SK-N-SH (cell line): ENCODE data around the gene ST6GALNAC5. TPM values are rescaled to one million over a fixed set of nuclear protein-coding genes. Genes with fewer than 3 reads are reported as not detected.
A peak's percentile ranks its signal among the peaks of the same experiment; 100 is the strongest.

Experiments
- CTCF ChIA-PET: fragments of 300-600, 350-600 bp; formaldehyde crosslinking; extraction: SDS; loops from one replicate; lab custom pipeline; 2021; lab: Yijun Ruan, JAX
- POLR2A ChIA-PET: fragments of 350-600 bp; sonication (Branson Sonifier 250); formaldehyde crosslinking; extraction: SDS; loops from one replicate; lab custom pipeline; 2020; ENCODE audit warnings: antibody characterized with exemption, inconsistent platforms; lab: Yijun Ruan, JAX
- DNase-seq: peaks from one replicate; pipeline ENCODE4 v3.0.0; 2012
- H2AFZ ChIP-seq: fragments of 200-600 bp; sonication (generic); 2 replicates; pipeline ENCODE4 v1.8.1; 2016; ENCODE audit warnings: antibody characterized with exemption, mild to moderate bottlenecking, low read depth
- H3F3A ChIP-seq: fragments of 200-600 bp; sonication (generic); replicated peaks from 2 replicates; pipeline ENCODE3; 2016; ENCODE audit warnings: antibody characterized with exemption, mild to moderate bottlenecking; ENCODE audit not compliant: insufficient read depth
- H3K27ac ChIP-seq, 2 experiments: fragments of 200-500 bp in 1 of 2; fragments of 200-600 bp in 1 of 2; sonication (Bioruptor generic) in 1 of 2; sonication (generic), shearing (Covaris generic) in 1 of 2; 2 replicates each; pipeline versions ENCODE4 v1.5.1 to v1.6.1; 2014 to 2016; ENCODE audit warnings: low read depth in 2 of 2, inconsistent platforms in 1 of 2, low read length in 1 of 2, mild to moderate bottlenecking in 1 of 2, mixed read lengths in 1 of 2
- H3K27me3 ChIP-seq: fragments of 200-600 bp; sonication (generic), shearing (Covaris generic); 2 replicates; pipeline ENCODE4 v1.6.1; 2016; ENCODE audit warnings: mixed run types; ENCODE audit not compliant: insufficient read depth
- H3K36me3 ChIP-seq, 2 experiments: fragments of 200-500 bp in 1 of 2; fragments of 200-600 bp in 1 of 2; sonication (Bioruptor generic) in 1 of 2; sonication (generic) in 1 of 2; replicated peaks in 1 of 2; 2 replicates each; pipeline versions ENCODE3 to v1.5.1; 2014 to 2016; ENCODE audit warnings: low read length in 1 of 2, mild to moderate bottlenecking in 1 of 2; ENCODE audit not compliant: insufficient read depth in 2 of 2, control insufficient read depth in 1 of 2
- H3K4me1 ChIP-seq, 2 experiments: fragments of 200-500 bp in 1 of 2; fragments of 200-600 bp in 1 of 2; sonication (Bioruptor generic) in 1 of 2; sonication (generic), shearing (Covaris generic) in 1 of 2; 2 replicates each; pipeline versions ENCODE4 v1.5.1 to v1.6.1; 2014 to 2016; ENCODE audit warnings: low read depth in 1 of 2, low read length in 1 of 2, mixed run types in 1 of 2; ENCODE audit not compliant: insufficient read depth in 2 of 2, control insufficient read depth in 1 of 2
- H3K4me2 ChIP-seq: fragments of 200-600 bp; sonication (generic), shearing (Covaris generic); 2 replicates; pipeline ENCODE4 v1.6.1; 2017; ENCODE audit warnings: mixed run types
- H3K4me3 ChIP-seq, 2 experiments: fragments of 200-500 bp in 1 of 2; fragments of 200-600 bp in 1 of 2; sonication (Bioruptor generic) in 1 of 2; sonication (generic), shearing (Covaris generic) in 1 of 2; 2 replicates each; pipeline versions ENCODE4 v1.5.1 to v1.8.1; 2014 to 2016; ENCODE audit warnings: low read depth in 2 of 2, inconsistent platforms in 1 of 2, low read length in 1 of 2, mild to moderate bottlenecking in 1 of 2, mixed read lengths in 1 of 2, moderate library complexity in 1 of 2
- H3K79me2 ChIP-seq: fragments of 200-600 bp; sonication (generic); 2 replicates; pipeline ENCODE4 v1.8.1; 2017; ENCODE audit warnings: mild to moderate bottlenecking; ENCODE audit not compliant: insufficient read depth
- H3K9ac ChIP-seq: fragments of 200-600 bp; sonication (generic); 2 replicates; pipeline ENCODE4 v1.6.1; 2017; ENCODE audit warnings: mixed run types
- H3K9me2 ChIP-seq: fragments of 200-600 bp; sonication (generic); 2 replicates; pipeline ENCODE4 v1.6.1; 2017; ENCODE audit warnings: mixed run types
- H3K9me3 ChIP-seq: fragments of 200-600 bp; sonication (generic); 2 replicates; pipeline ENCODE4 v1.6.1; 2017; ENCODE audit warnings: mixed run types, mild to moderate bottlenecking, moderate library complexity
- H4K20me1 ChIP-seq: fragments of 200-600 bp; sonication (generic); 2 replicates; pipeline ENCODE4 v1.6.1; 2017; ENCODE audit warnings: mild to moderate bottlenecking, mixed run types; ENCODE audit not compliant: insufficient read depth
- FOSL2 ChIP-seq: IDR thresholded peaks from 2 replicates; pipeline ENCODE4 v1.4.0; 2012; ENCODE audit warnings: low read depth, mild to moderate bottlenecking, moderate library complexity, borderline replicate concordance
- FOXJ3 ChIP-seq: sonication (generic); formaldehyde crosslinking; IDR thresholded peaks from 2 replicates; pipeline ENCODE4 v1.5.1; 2020; ENCODE audit warnings: mild to moderate bottlenecking, missing genetic modification reagents
- FOXM1 ChIP-seq: IDR thresholded peaks from 2 replicates; pipeline ENCODE4 v1.4.0; 2012; ENCODE audit warnings: low read depth, mild to moderate bottlenecking
- GABPA ChIP-seq: IDR thresholded peaks from 2 replicates; pipeline ENCODE4 v1.4.0; 2012; ENCODE audit warnings: low read depth, mild to moderate bottlenecking
- JUND ChIP-seq: IDR thresholded peaks from 2 replicates; pipeline ENCODE4 v1.4.0; 2012
- MXI1 ChIP-seq: IDR thresholded peaks from 2 replicates; pipeline ENCODE4 v1.6.1; 2012; ENCODE audit warnings: mild to moderate bottlenecking, low read depth, low read length, improper control_type of control experiment
- NFIC ChIP-seq: IDR thresholded peaks from 2 replicates; pipeline ENCODE4 v1.4.0; 2012; ENCODE audit warnings: borderline replicate concordance
- POLR2AphosphoS5 ChIP-seq: IDR thresholded peaks from 2 replicates; pipeline ENCODE4 v1.6.1; 2012; ENCODE audit warnings: low read depth, low read length
- RAD21 ChIP-seq: IDR thresholded peaks from 2 replicates; pipeline ENCODE4 v1.6.1; 2012; ENCODE audit warnings: mild to moderate bottlenecking, low read length
- RFX5 ChIP-seq: IDR thresholded peaks from 2 replicates; pipeline ENCODE4 v1.6.1; 2012; ENCODE audit warnings: mild to moderate bottlenecking, improper control_type of control experiment, low read length
- TEAD4 ChIP-seq: IDR thresholded peaks from 2 replicates; pipeline ENCODE4 v1.4.0; 2012; ENCODE audit warnings: mild to moderate bottlenecking, borderline replicate concordance; ENCODE audit not compliant: insufficient read depth
- WGBS: methylation state at CpG from one replicate; pipeline ENCODE4 v1.1.6; 2017; ENCODE audit warnings: low lambda C conversion rate; 5-methylcytosine and 5-hydroxymethylcytosine counted together
- polyA plus RNA-seq, 3 experiments: library from polyadenylated mRNA; depleted of rRNA; stranded (reverse); fragments of >200 nt; gene quantifications; 2 replicates each; pipeline ENCODE4 v1.2.3, GENCODE V29; 2012
- TF ChIP-seq, protein P1 (sequence below): IDR thresholded peaks from 2 replicates; pipeline ENCODE4 v1.6.1; 2012; ENCODE audit warnings: mild to moderate bottlenecking, low read depth, low read length, moderate library complexity
- TF ChIP-seq, protein P2 (sequence below): IDR thresholded peaks from 2 replicates; pipeline ENCODE4; 2012
- TF ChIP-seq, protein P3 (sequence below): IDR thresholded peaks from 2 replicates; pipeline ENCODE4 v1.4.0; 2012; ENCODE audit warnings: low read depth, borderline replicate concordance
- TF ChIP-seq, protein P4 (sequence below): IDR thresholded peaks from 2 replicates; pipeline ENCODE4 v1.4.0; 2012; ENCODE audit warnings: low read depth, borderline replicate concordance

Gene ST6GALNAC5
- polyA plus RNA-seq, 1 of the 3 experiments (the other 2 are of a cell fraction), result 10.6 TPM

DNA sequence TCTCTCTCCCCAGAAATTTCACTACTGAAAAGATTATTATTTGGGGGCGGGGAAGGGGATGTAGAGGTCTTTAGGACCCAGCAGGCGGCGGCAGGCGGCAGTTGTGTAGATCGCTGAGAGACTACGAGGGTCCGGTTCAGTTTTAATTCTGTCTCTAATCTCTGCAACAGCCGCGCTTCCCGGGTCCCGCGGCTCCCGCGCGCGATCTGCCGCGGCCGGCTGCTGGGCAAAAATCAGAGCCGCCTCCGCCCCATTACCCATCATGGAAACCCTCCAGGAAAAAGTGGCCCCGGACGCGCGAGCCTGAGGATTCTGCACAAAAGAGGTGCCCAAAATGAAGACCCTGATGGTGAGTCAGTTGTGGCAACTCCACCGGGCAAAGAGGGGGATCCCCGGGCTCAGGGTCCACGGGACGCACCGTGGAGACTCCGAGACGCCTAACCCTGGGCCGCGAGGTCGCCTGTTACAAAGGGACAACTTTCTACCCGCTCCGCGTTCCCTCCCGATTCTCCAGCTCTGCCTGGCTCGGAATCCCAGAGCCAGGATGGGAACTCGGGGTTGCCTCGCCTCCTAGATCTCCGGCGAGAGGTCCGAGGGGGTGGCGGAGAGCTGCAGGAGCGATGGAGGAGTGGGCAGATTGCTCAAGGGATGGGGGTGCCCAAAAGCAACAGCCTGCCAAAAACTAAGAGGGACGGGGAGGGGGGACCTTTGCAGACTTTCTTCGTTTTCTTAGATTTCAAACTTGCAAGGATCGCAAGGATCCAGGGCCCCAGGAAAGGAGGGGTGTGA is at the start of gene ST6GALNAC5 (continued):
- 0 out of 2 replicates have a peak, but pooled peaks have one; percentile 32 for TF ChIP-seq MXI1
- peak; percentile 47; the same call in 1 of the 2 replicates for TF ChIP-seq POLR2AphosphoS5
- TF ChIP-seq FOSL2, result no peak
- TF ChIP-seq, protein P1, sequence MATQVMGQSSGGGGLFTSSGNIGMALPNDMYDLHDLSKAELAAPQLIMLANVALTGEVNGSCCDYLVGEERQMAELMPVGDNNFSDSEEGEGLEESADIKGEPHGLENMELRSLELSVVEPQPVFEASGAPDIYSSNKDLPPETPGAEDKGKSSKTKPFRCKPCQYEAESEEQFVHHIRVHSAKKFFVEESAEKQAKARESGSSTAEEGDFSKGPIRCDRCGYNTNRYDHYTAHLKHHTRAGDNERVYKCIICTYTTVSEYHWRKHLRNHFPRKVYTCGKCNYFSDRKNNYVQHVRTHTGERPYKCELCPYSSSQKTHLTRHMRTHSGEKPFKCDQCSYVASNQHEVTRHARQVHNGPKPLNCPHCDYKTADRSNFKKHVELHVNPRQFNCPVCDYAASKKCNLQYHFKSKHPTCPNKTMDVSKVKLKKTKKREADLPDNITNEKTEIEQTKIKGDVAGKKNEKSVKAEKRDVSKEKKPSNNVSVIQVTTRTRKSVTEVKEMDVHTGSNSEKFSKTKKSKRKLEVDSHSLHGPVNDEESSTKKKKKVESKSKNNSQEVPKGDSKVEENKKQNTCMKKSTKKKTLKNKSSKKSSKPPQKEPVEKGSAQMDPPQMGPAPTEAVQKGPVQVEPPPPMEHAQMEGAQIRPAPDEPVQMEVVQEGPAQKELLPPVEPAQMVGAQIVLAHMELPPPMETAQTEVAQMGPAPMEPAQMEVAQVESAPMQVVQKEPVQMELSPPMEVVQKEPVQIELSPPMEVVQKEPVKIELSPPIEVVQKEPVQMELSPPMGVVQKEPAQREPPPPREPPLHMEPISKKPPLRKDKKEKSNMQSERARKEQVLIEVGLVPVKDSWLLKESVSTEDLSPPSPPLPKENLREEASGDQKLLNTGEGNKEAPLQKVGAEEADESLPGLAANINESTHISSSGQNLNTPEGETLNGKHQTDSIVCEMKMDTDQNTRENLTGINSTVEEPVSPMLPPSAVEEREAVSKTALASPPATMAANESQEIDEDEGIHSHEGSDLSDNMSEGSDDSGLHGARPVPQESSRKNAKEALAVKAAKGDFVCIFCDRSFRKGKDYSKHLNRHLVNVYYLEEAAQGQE, result no peak
- 0 out of 2 replicates have a peak, but pooled peaks have one; percentile 16 for TF ChIP-seq FOXJ3 (CRISPR knock-in tag)
- no peak for TF ChIP-seq NFIC
- TF ChIP-seq, protein P2, sequence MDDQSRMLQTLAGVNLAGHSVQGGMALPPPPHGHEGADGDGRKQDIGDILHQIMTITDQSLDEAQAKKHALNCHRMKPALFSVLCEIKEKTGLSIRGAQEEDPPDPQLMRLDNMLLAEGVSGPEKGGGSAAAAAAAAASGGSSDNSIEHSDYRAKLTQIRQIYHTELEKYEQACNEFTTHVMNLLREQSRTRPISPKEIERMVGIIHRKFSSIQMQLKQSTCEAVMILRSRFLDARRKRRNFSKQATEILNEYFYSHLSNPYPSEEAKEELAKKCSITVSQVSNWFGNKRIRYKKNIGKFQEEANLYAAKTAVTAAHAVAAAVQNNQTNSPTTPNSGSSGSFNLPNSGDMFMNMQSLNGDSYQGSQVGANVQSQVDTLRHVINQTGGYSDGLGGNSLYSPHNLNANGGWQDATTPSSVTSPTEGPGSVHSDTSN, result peak; percentile 39; the same call in 1 of the 2 replicates

DNA sequence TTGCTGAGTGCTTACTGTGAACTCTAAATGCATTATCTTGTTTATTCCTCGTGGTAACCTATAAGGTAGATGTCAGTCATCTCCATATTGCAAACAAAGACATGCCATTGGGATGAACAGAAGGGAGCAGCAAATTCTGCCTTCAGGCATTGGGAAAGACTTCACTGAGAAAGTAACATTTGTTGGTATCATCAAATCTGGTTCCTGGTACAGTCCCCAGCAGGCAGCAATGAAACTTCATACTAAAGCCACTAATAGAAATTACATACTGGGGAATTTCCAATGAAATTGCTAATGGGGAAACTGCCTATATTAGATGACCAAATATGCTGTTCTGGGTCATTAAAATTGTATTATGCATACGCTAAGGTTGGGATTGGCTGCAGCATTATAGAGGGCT is 47.3 kb upstream of the ST6GALNAC5 start:
- Histone ChIP-seq H3K9me2 (no peaks in the 10 kb centered on the region), H3K9ac (no peak overlapping the region), H3K79me2 (no peaks in the 10 kb centered on the region), H3K4me2 (no peak overlapping the region), H3F3A (no peaks in the 10 kb centered on the region), H2AFZ (no peak overlapping the region), H3K4me1 (no peaks in the 10 kb centered on the region; a peak in 1 of 4 replicates), H3K27me3 (no peaks in the 10 kb centered on the region), H3K27ac (no peak overlapping the region), H3K4me3 (no peak overlapping the region), H4K20me1 (no peaks in the 10 kb centered on the region), H3K9me3 (no peaks in the 10 kb centered on the region), H3K36me3 (no peaks in the 10 kb centered on the region)
- WGBS, result 41% methylated on average over 2 of the region's 2 CpGs
- ChIA-PET CTCF (interaction anchor here (0.9 kb wide), 1 partner anchor 11 kb away, joined by 5 read pairs; no protein-coding TSS in a partner anchor), POLR2A (no interaction called here)
- TF ChIP-seq, protein P3, sequence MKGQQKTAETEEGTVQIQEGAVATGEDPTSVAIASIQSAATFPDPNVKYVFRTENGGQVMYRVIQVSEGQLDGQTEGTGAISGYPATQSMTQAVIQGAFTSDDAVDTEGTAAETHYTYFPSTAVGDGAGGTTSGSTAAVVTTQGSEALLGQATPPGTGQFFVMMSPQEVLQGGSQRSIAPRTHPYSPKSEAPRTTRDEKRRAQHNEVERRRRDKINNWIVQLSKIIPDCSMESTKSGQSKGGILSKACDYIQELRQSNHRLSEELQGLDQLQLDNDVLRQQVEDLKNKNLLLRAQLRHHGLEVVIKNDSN, result no peak
- TF ChIP-seq RFX5 (no peak), TEAD4 (no peak), RAD21 (no peak), FOXM1 (no peak), JUND (no peak), GABPA (no peak)
- TF ChIP-seq, protein P1, result no peak
- TF ChIP-seq, protein P4, sequence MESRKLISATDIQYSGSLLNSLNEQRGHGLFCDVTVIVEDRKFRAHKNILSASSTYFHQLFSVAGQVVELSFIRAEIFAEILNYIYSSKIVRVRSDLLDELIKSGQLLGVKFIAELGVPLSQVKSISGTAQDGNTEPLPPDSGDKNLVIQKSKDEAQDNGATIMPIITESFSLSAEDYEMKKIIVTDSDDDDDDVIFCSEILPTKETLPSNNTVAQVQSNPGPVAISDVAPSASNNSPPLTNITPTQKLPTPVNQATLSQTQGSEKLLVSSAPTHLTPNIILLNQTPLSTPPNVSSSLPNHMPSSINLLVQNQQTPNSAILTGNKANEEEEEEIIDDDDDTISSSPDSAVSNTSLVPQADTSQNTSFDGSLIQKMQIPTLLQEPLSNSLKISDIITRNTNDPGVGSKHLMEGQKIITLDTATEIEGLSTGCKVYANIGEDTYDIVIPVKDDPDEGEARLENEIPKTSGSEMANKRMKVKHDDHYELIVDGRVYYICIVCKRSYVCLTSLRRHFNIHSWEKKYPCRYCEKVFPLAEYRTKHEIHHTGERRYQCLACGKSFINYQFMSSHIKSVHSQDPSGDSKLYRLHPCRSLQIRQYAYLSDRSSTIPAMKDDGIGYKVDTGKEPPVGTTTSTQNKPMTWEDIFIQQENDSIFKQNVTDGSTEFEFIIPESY, result no peak
- no peak for DNase-seq
